Adrenal gland (tissue), 5 donors: ENCODE results near the gene AMFR.

ENCODE experiments used
- CTCF ChIP-seq, 6 experiments: fragments of 450-650 bp in 4 of 6; fragments of 200-600 bp in 2 of 6; sonication (generic) in 1 of 6; IDR thresholded peaks; 1 replicate in 5 of 6; 2 replicates in 1 of 6; pipeline versions ENCODE4 v1.5.1 to v1.8.0; 2016 to 2021; ENCODE audit warnings: antibody characterized with exemption in 6 of 6, mild to moderate bottlenecking in 2 of 6, moderate library complexity in 1 of 6
- POLR2A ChIP-seq, 2 donors: fragments of 450-650 bp; IDR thresholded peaks; one replicate each; pipeline ENCODE4 v1.6.1; 2017; ENCODE audit warnings: antibody characterized with exemption in 2 of 2, mild to moderate bottlenecking in 2 of 2, moderate library complexity in 1 of 2
- donor health status: DM: no; HTN: no; CAD: no.

- no peak for TF ChIP-seq POLR2A (IDR thresholded peaks at IDR 0.05)
- TF ChIP-seq CTCF (IDR thresholded peaks at IDR 0.05) = no peak
Measured at GRCh38 chr16:56364865-56365264, 60.5 kb downstream of the AMFR start.
